ENCODE data around the gene APOBEC3A. TPM values are rescaled to one million over a fixed set of nuclear protein-coding genes. Genes with fewer than 3 reads are reported as not detected.

Gene APOBEC3A
- total RNA-seq, 1 donor from 2014 or later = 0.52 TPM

DNA sequence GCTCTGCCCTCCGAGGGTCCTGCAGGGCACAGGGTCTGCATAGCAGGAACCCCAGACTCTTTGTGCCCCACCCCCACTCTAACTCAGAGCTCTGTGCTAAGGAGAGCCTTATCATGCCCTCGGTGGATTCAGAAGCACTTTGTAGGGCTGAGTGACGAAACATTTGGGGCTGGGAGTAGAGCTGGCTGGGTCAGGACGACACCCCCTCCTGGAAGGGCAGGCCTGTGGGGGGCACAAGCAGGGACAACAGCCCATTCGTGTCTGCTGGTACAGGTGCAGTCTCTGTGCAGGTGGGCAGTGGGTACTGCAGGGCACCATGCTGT, 8.9 kb downstream of the APOBEC3A start:
- Histone ChIP-seq H3K27ac (ENCODE audit: low read depth, low read length) (no peak overlapping the region), H3K27me3 (ENCODE audit: control insufficient read depth in 3 of 3, insufficient read depth in 3 of 3, low read length in 3 of 3) (peaks cover 8 to 60% (median 58%) of the 10 kb centered on the region in 3 donors), H3K9ac (ENCODE audit: low read depth in 1 of 3, low read length in 3 of 3) (no peak overlapping the region), H3K4me3 (ENCODE audit: low read length in 3 of 3) (no peak overlapping the region), H3K9me3 (ENCODE audit: control insufficient read depth in 3 of 3, low read length in 3 of 3) (no peaks in the 10 kb centered on the region), H3K36me3 (ENCODE audit: control insufficient read depth in 3 of 3, insufficient read depth in 3 of 3, low read length in 3 of 3) (no peaks in the 10 kb centered on the region), H3K4me1 (ENCODE audit: control insufficient read depth in 3 of 3, insufficient read depth in 3 of 3, low read length in 3 of 3) (no peaks in the 10 kb centered on the region)

DNA sequence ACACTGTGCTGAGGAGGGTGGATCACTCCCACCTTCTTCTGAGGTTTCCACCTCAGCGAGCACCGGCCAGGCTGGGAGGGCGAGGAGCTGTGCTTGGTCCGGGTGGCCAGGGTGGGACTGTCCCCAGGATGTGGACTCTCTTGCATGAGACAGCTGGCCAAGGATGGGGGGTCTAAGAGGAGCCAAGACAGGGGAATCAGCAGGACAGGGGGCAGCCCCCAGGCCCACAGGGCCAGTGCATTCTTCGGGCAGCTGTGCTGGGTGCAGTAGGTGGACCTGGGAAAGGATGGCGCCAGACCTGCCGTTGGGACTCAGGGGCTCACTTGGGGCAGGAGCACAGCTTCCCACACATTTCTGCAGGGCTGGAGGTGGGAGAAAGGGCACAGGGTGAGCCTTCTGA, 9.5 kb downstream of the APOBEC3A start:
- H3K27ac ChIP-seq (ENCODE audit: low read depth, low read length) = no peak overlapping the region

DNA sequence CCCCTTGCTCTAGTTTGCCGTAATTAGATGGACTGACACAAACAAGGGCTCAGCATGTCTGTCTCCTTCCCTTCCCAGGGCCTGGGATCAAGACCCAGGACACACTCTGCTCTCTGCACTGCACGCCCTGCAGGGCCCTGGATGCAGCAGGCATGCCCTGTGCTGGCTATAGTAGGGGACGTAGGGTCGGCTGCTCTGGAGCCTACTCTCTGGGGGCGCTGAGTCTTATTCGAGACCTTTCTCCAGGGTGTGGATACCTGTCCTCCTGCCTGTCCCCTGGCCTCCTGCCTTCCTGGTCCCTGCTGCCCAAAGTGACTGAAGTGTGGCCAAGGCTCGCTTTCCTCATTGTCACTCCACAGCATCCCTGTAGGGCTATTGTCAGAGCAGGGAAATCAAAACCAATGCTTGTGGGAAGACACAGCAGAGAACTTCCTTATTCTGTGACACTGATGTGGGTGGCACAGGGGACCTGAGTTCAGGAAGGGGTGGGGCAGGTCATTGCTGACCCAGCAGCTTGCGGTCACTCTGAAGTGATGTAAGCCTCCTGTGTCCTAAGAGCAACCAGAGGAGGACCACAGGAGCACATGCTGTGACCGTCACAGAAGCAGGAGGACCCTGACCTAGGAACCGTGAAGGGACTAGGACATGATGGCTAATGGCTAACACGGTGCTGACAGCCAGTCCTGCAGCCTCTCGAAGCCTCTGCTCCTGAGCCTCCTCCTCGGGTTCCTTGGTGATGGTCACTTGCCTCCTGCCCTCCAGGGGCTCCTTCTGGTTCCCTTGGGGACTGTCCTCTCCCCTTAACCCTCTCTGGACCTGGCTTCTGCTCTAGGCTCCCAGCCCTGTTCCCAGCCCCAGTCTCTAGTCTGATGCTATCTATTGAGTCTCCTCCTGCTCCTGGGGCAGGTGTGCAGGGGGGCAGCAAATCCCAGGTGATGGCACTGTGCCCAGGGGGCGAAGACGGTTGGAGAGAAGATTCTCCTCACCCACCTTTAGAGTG, 10.3 kb downstream of the APOBEC3A start:
- peaks cover 8 to 61% (median 59%) of the 10 kb centered on the region in 3 donors for H3K27me3 ChIP-seq (ENCODE audit: control insufficient read depth in 3 of 3, insufficient read depth in 3 of 3, low read length in 3 of 3)
- no peaks in the 10 kb centered on the region for H3K4me1 ChIP-seq (ENCODE audit: control insufficient read depth in 3 of 3, insufficient read depth in 3 of 3, low read length in 3 of 3)
- H3K9ac ChIP-seq (ENCODE audit: low read depth in 1 of 3, low read length in 3 of 3) = no peak overlapping the region
- H3K27ac ChIP-seq (ENCODE audit: low read depth, low read length) = no peak overlapping the region
- no peaks in the 10 kb centered on the region for H3K9me3 ChIP-seq (ENCODE audit: control insufficient read depth in 3 of 3, low read length in 3 of 3)
- no peak overlapping the region for H3K4me3 ChIP-seq (ENCODE audit: low read length in 3 of 3)
- no peaks in the 10 kb centered on the region for H3K36me3 ChIP-seq (ENCODE audit: control insufficient read depth in 3 of 3, insufficient read depth in 3 of 3, low read length in 3 of 3)

More for the DNA sequence above, 9.5 kb downstream of the APOBEC3A start:
- Histone ChIP-seq H3K27me3 (ENCODE audit: control insufficient read depth in 3 of 3, insufficient read depth in 3 of 3, low read length in 3 of 3) (peaks cover 8 to 61% (median 59%) of the 10 kb centered on the region in 3 donors), H3K9me3 (ENCODE audit: control insufficient read depth in 3 of 3, low read length in 3 of 3) (no peaks in the 10 kb centered on the region), H3K36me3 (ENCODE audit: control insufficient read depth in 3 of 3, insufficient read depth in 3 of 3, low read length in 3 of 3) (no peaks in the 10 kb centered on the region), H3K4me3 (ENCODE audit: low read length in 3 of 3) (no peak overlapping the region), H3K4me1 (ENCODE audit: control insufficient read depth in 3 of 3, insufficient read depth in 3 of 3, low read length in 3 of 3) (no peaks in the 10 kb centered on the region), H3K9ac (ENCODE audit: low read depth in 1 of 3, low read length in 3 of 3) (no peak overlapping the region)

DNA sequence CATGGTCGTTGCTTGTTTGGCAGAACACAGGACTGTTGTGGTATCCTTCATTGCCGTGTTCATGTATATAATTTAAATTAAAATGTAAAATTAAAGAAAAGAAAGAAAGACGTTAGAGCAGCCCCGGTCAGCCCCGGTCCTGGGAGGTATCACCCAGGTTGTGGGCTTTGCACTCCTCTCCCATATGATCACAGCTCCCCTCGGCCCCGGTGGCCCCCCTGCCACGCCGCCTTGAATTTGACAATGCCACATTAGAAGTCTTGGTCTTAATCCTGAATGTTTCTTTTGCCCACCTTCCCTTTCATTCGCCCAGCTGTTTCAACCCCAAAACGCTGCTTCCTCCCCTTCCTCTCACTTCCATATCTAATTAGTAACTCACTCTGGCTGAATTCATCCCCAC, 11.4 kb downstream of the APOBEC3A start:
- Histone ChIP-seq H3K36me3 (ENCODE audit: control insufficient read depth in 3 of 3, insufficient read depth in 3 of 3, low read length in 3 of 3) (no peaks in the 10 kb centered on the region), H3K9me3 (ENCODE audit: control insufficient read depth in 3 of 3, low read length in 3 of 3) (no peaks in the 10 kb centered on the region), H3K9ac (ENCODE audit: low read depth in 1 of 3, low read length in 3 of 3) (no peak overlapping the region), H3K4me1 (ENCODE audit: control insufficient read depth in 3 of 3, insufficient read depth in 3 of 3, low read length in 3 of 3) (no peaks in the 10 kb centered on the region), H3K4me3 (ENCODE audit: low read length in 3 of 3) (no peak overlapping the region), H3K27me3 (ENCODE audit: control insufficient read depth in 3 of 3, insufficient read depth in 3 of 3, low read length in 3 of 3) (peaks cover 13 to 67% (median 64%) of the 10 kb centered on the region in 3 donors), H3K27ac (ENCODE audit: low read depth, low read length) (no peak overlapping the region)

DNA sequence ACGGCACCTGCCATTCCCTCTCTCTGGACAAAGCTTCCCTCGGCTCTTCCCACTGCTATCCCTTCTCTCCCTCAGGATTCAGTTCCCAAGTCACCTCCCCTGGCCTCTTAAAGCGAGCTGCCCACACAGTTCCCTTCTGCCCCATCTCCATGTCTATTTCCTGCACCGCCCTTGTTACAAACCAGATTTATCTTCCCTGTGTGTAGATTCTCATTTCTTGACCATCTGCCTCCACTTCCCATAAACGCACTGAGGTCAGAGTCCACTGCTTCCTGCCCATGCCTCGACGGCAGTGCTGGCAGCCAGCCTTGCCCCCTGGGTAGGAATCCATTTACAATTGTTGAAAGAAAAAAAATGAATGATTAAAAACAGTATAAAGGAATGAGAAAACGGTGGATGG, 13.1 kb downstream of the APOBEC3A start:
- Histone ChIP-seq H3K27ac (ENCODE audit: low read depth, low read length) (no peak overlapping the region), H3K4me3 (ENCODE audit: low read length in 3 of 3) (no peak overlapping the region), H3K9me3 (ENCODE audit: control insufficient read depth in 3 of 3, low read length in 3 of 3) (no peaks in the 10 kb centered on the region)

DNA sequence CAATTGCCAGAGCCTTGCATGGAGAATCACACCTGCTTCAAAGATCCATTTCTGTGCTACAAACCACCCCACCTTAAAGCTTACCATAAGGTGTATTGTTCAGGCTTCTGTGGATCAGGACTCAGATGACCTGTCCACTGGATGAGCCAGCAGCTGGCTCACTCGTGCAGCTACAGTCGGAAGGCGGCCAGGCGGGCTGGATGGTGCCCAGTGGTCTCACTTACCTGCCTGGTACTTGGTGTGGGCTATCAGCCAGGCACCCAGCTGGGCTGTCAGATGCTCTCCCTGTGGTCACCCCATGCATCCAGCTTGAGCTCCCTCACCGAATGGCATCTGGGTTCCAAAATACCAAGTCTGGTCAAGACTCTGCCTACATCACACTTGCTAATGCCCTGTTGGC, 13.8 kb downstream of the APOBEC3A start:
- Histone ChIP-seq H3K27ac (ENCODE audit: low read depth, low read length) (no peak overlapping the region), H3K9ac (ENCODE audit: low read depth in 1 of 3, low read length in 3 of 3) (no peak overlapping the region), H3K4me1 (ENCODE audit: control insufficient read depth in 3 of 3, insufficient read depth in 3 of 3, low read length in 3 of 3) (no peaks in the 10 kb centered on the region), H3K36me3 (ENCODE audit: control insufficient read depth in 3 of 3, insufficient read depth in 3 of 3, low read length in 3 of 3) (no peaks in the 10 kb centered on the region), H3K9me3 (ENCODE audit: control insufficient read depth in 3 of 3, low read length in 3 of 3) (no peaks in the 10 kb centered on the region), H3K27me3 (ENCODE audit: control insufficient read depth in 3 of 3, insufficient read depth in 3 of 3, low read length in 3 of 3) (peaks cover 12 to 57% (median 50%) of the 10 kb centered on the region in 3 donors), H3K4me3 (ENCODE audit: low read length in 3 of 3) (no peak overlapping the region)

More for the DNA sequence above, 13.1 kb downstream of the APOBEC3A start:
- no peak overlapping the region for H3K9ac ChIP-seq (ENCODE audit: low read depth in 1 of 3, low read length in 3 of 3)
- no peaks in the 10 kb centered on the region for H3K4me1 ChIP-seq (ENCODE audit: control insufficient read depth in 3 of 3, insufficient read depth in 3 of 3, low read length in 3 of 3)
- H3K36me3 ChIP-seq (ENCODE audit: control insufficient read depth in 3 of 3, insufficient read depth in 3 of 3, low read length in 3 of 3) = no peaks in the 10 kb centered on the region
- peaks cover 13 to 60% (median 57%) of the 10 kb centered on the region in 3 donors for H3K27me3 ChIP-seq (ENCODE audit: control insufficient read depth in 3 of 3, insufficient read depth in 3 of 3, low read length in 3 of 3)

DNA sequence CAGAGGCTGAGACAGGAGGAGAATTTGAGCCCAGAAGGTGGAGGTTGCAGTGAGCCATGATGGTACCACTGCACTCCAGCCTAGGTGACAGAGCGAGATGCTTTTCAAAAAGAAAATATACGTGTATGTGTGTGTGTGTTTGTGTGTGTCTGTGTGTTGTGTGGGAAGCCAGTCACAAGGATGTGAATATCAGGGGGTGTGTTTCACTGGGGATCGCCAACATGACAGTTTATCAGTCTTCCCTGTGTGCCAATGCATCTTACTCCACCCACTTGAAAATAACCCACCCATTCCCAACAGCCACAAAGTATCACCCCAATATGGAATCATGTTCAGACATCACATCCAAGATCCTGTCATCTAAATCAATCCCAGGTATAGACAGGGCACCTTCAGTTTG, 14.4 kb downstream of the APOBEC3A start:
- Histone ChIP-seq H3K27me3 (ENCODE audit: control insufficient read depth in 3 of 3, insufficient read depth in 3 of 3, low read length in 3 of 3) (peaks cover 8 to 51% (median 44%) of the 10 kb centered on the region in 3 donors), H3K9me3 (ENCODE audit: control insufficient read depth in 3 of 3, low read length in 3 of 3) (no peaks in the 10 kb centered on the region), H3K4me3 (ENCODE audit: low read length in 3 of 3) (no peak overlapping the region), H3K36me3 (ENCODE audit: control insufficient read depth in 3 of 3, insufficient read depth in 3 of 3, low read length in 3 of 3) (no peaks in the 10 kb centered on the region), H3K27ac (ENCODE audit: low read depth, low read length) (no peak overlapping the region), H3K9ac (ENCODE audit: low read depth in 1 of 3, low read length in 3 of 3) (no peak overlapping the region), H3K4me1 (ENCODE audit: control insufficient read depth in 3 of 3, insufficient read depth in 3 of 3, low read length in 3 of 3) (no peaks in the 10 kb centered on the region)

DNA sequence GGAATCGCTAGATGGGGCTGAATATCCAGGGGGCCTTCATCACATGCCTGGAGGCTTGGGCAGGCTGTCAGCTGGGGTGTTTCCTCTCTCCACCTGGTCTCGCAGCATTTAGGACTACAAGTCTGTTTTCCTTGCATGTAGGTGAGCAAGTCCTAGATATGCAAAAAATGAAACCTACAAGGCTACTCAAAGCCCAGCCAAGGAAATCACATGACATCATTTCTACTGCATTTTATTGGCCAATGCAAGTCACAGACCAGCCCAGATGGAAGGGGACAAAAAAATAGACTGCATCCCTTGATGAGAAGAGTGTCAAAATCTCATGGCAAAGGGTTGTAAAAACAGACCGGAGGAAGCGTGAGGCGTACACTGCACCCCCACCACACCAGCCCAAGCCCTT, 15.1 kb downstream of the APOBEC3A start:
- Histone ChIP-seq H3K4me3 (ENCODE audit: low read length in 3 of 3) (no peak overlapping the region), H3K27me3 (ENCODE audit: control insufficient read depth in 3 of 3, insufficient read depth in 3 of 3, low read length in 3 of 3) (peaks cover 8 to 43% (median 38%) of the 10 kb centered on the region in 3 donors), H3K9me3 (ENCODE audit: control insufficient read depth in 3 of 3, low read length in 3 of 3) (no peaks in the 10 kb centered on the region), H3K9ac (ENCODE audit: low read depth in 1 of 3, low read length in 3 of 3) (no peak overlapping the region), H3K36me3 (ENCODE audit: control insufficient read depth in 3 of 3, insufficient read depth in 3 of 3, low read length in 3 of 3) (no peaks in the 10 kb centered on the region), H3K4me1 (ENCODE audit: control insufficient read depth in 3 of 3, insufficient read depth in 3 of 3, low read length in 3 of 3) (no peaks in the 10 kb centered on the region), H3K27ac (ENCODE audit: low read depth, low read length) (no peak overlapping the region)

DNA sequence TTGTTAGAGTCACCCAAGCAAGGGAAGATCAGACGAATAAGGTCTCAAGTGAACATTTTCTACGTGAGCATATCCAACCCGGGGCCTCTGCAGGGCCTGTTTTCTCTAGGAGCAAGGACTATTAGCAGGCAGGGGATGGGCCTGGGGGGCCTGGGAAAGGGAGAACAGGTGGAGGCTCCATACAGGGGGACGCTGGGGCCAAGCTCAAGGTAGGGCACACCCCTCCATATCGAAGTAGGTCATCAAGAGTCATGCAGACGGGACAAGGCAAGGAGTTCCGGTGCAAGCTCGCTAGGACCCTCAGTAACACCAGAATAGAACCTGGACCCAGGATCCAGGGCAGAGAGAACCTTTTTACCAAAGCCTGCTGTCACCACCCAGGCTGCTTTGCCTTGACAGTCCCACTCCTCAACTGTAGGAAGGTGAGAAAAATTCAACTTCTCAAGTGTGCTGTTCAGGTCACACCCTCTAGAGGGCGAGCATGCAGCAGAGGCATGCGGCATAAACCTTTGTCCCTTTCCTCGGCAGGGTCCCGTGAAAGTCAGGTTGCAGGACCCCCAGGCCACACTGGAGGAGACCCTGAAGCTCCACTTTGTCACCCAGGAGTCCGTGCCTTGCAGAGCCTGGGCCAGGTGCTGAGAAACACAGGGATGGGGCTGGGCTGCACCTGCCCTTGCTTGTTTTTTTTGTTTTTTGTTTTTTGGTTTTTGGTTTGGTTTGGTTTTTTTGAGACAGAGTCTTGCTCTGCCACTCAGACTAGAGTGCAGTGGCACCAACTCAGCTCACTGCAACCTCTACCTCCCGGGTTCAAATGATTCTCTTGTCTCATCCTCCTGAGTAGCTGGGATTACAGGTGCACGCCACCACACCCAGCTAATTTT, 16.1 kb downstream of the APOBEC3A start:
- Histone ChIP-seq H3K4me1 (ENCODE audit: control insufficient read depth in 3 of 3, insufficient read depth in 3 of 3, low read length in 3 of 3) (no peaks in the 10 kb centered on the region), H3K27me3 (ENCODE audit: control insufficient read depth in 3 of 3, insufficient read depth in 3 of 3, low read length in 3 of 3) (peaks cover 5 to 33% (median 29%) of the 10 kb centered on the region in 3 donors), H3K27ac (ENCODE audit: low read depth, low read length) (no peak overlapping the region), H3K9me3 (ENCODE audit: control insufficient read depth in 3 of 3, low read length in 3 of 3) (no peaks in the 10 kb centered on the region), H3K36me3 (ENCODE audit: control insufficient read depth in 3 of 3, insufficient read depth in 3 of 3, low read length in 3 of 3) (no peaks in the 10 kb centered on the region), H3K4me3 (ENCODE audit: low read length in 3 of 3) (no peak overlapping the region), H3K9ac (ENCODE audit: low read depth in 1 of 3, low read length in 3 of 3) (no peak overlapping the region)

Data from skeletal muscle tissue (tissue), 4 donors.